Measurements from ENCODE around the gene LTF.
A peak's percentile ranks its signal among the peaks of the same experiment; 100 is the strongest.

Gene LTF

GRCh38 chr3:46477756-46478155, 13.1 kb upstream of the LTF start:
- no peak overlapping the region for H3K9ac ChIP-seq (ENCODE audit: low read depth, low read length)
- no peaks in the 10 kb centered on the region for H3K27me3 ChIP-seq (ENCODE audit: control insufficient read depth, insufficient read depth, low read length)
- no peak overlapping the region for H3K4me3 ChIP-seq (ENCODE audit: low read depth, low read length)
- H3K9me3 ChIP-seq (ENCODE audit: control insufficient read depth, insufficient read depth, low read length), result no peaks in the 10 kb centered on the region
- H3K4me1 ChIP-seq (ENCODE audit: control insufficient read depth, insufficient read depth, low read length), result no peaks in the 10 kb centered on the region
- H3K36me3 ChIP-seq (ENCODE audit: control insufficient read depth, insufficient read depth, low read length), result no peaks in the 10 kb centered on the region

- Histone ChIP-seq H3K4me3 (ENCODE audit: low read depth, low read length) (no peak overlapping the region), H3K9me3 (ENCODE audit: control insufficient read depth, insufficient read depth, low read length) (no peaks in the 10 kb centered on the region), H3K36me3 (ENCODE audit: control insufficient read depth, insufficient read depth, low read length) (no peaks in the 10 kb centered on the region), H3K4me1 (ENCODE audit: control insufficient read depth, insufficient read depth, low read length) (no peaks in the 10 kb centered on the region), H3K27me3 (ENCODE audit: control insufficient read depth, insufficient read depth, low read length) (no peaks in the 10 kb centered on the region), H3K9ac (ENCODE audit: low read depth, low read length) (no peak overlapping the region)
Measured at GRCh38 chr3:46477145-46477544, 12.4 kb upstream of the LTF start.

DNA sequence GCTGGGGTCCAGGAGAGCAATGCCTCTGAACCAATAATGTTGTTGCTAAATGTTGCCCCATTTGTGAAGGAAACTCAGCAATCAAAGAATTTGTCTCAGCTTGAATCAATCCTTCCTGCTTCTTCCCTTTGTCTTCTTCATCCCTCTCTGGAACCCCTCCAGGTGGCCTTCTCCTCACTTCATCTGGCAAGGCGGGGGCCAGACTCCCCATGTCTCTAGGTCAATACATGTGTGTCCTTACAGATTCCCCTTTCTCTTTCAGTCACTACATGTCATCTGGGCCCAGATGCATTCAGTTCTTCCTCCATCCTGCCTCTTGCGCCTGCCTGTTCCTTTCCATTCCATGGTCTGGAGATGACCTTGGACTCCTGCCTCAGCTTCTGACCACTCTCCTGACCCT, 8.0 kb upstream of the LTF start:
- no peaks in the 10 kb centered on the region for H3K27me3 ChIP-seq (ENCODE audit: control insufficient read depth, insufficient read depth, low read length)
- H3K36me3 ChIP-seq (ENCODE audit: control insufficient read depth, insufficient read depth, low read length), result no peaks in the 10 kb centered on the region
- H3K9me3 ChIP-seq (ENCODE audit: control insufficient read depth, insufficient read depth, low read length), result no peaks in the 10 kb centered on the region
- H3K4me3 ChIP-seq (ENCODE audit: low read depth, low read length), result no peak overlapping the region
- no peak overlapping the region for H3K9ac ChIP-seq (ENCODE audit: low read depth, low read length)
- no peaks in the 10 kb centered on the region for H3K4me1 ChIP-seq (ENCODE audit: control insufficient read depth, insufficient read depth, low read length)

GRCh38 chr3:46471371-46471914, 6.7 kb upstream of the LTF start:
- Histone ChIP-seq H3K36me3 (ENCODE audit: control insufficient read depth, insufficient read depth, low read length) (no peaks in the 10 kb centered on the region), H3K4me1 (ENCODE audit: control insufficient read depth, insufficient read depth, low read length) (no peaks in the 10 kb centered on the region), H3K4me3 (ENCODE audit: low read depth, low read length) (no peak overlapping the region), H3K9me3 (ENCODE audit: control insufficient read depth, insufficient read depth, low read length) (no peaks in the 10 kb centered on the region), H3K9ac (ENCODE audit: low read depth, low read length) (no peak overlapping the region), H3K27me3 (ENCODE audit: control insufficient read depth, insufficient read depth, low read length) (no peaks in the 10 kb centered on the region)

DNA sequence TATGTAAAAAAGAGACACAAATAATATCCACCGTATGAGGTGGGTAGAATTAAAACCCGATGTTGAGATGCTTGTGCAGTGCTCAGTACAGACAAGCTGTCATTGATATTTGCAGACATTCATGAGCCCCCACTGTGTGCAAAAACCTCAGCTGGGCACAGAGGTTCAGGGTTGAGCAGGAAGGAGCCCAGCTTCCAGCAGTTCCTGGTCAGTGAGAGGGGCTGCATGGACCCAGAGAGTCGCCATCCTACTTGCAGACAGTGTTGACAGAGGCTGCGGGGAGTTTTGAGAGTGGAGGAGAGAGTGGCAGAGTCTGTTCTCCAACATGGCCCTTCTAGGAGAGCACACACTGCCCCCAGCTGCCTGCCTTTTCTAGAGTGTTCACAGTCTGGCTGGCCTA, 6.1 kb upstream of the LTF start:
- H3K9ac ChIP-seq (ENCODE audit: low read depth, low read length), result no peak overlapping the region
- H3K4me1 ChIP-seq (ENCODE audit: control insufficient read depth, insufficient read depth, low read length), result no peaks in the 10 kb centered on the region
- no peak overlapping the region for H3K4me3 ChIP-seq (ENCODE audit: low read depth, low read length)
- H3K36me3 ChIP-seq (ENCODE audit: control insufficient read depth, insufficient read depth, low read length), result no peaks in the 10 kb centered on the region
- H3K9me3 ChIP-seq (ENCODE audit: control insufficient read depth, insufficient read depth, low read length), result no peaks in the 10 kb centered on the region
- peaks cover 4% of the 10 kb centered on the region for H3K27me3 ChIP-seq (ENCODE audit: control insufficient read depth, insufficient read depth, low read length)

- no peak overlapping the region for H3K9ac ChIP-seq (ENCODE audit: low read depth, low read length)
- no peaks in the 10 kb centered on the region for H3K9me3 ChIP-seq (ENCODE audit: control insufficient read depth, insufficient read depth, low read length)
- no peaks in the 10 kb centered on the region for H3K36me3 ChIP-seq (ENCODE audit: control insufficient read depth, insufficient read depth, low read length)
- peaks cover 11% of the 10 kb centered on the region for H3K27me3 ChIP-seq (ENCODE audit: control insufficient read depth, insufficient read depth, low read length)
- no peak overlapping the region for H3K4me3 ChIP-seq (ENCODE audit: low read depth, low read length)
- H3K4me1 ChIP-seq (ENCODE audit: control insufficient read depth, insufficient read depth, low read length), result peaks cover 3% of the 10 kb centered on the region
Measured at GRCh38 chr3:46469680-46470357, 5.1 kb upstream of the LTF start.

- Histone ChIP-seq H3K4me3 (ENCODE audit: low read depth, low read length) (no peak overlapping the region), H3K36me3 (ENCODE audit: control insufficient read depth, insufficient read depth, low read length) (no peaks in the 10 kb centered on the region), H3K27me3 (ENCODE audit: control insufficient read depth, insufficient read depth, low read length) (peaks cover 19% of the 10 kb centered on the region), H3K9ac (ENCODE audit: low read depth, low read length) (no peak overlapping the region), H3K4me1 (ENCODE audit: control insufficient read depth, insufficient read depth, low read length) (peaks cover 3% of the 10 kb centered on the region), H3K9me3 (ENCODE audit: control insufficient read depth, insufficient read depth, low read length) (no peaks in the 10 kb centered on the region)
Measured at GRCh38 chr3:46468753-46469600, 4.3 kb upstream of the LTF start.

- Histone ChIP-seq H3K9ac (ENCODE audit: low read depth, low read length) (no peak overlapping the region), H3K9me3 (ENCODE audit: control insufficient read depth, insufficient read depth, low read length) (no peaks in the 10 kb centered on the region), H3K27me3 (ENCODE audit: control insufficient read depth, insufficient read depth, low read length) (peaks cover 33% of the 10 kb centered on the region)
Measured at GRCh38 chr3:46467562-46467961, 2.9 kb upstream of the LTF start.

GRCh38 chr3:46466871-46467403, 2.2 kb upstream of the LTF start:
- Histone ChIP-seq H3K36me3 (ENCODE audit: control insufficient read depth, insufficient read depth, low read length) (no peaks in the 10 kb centered on the region), H3K4me3 (ENCODE audit: low read depth, low read length) (no peak overlapping the region), H3K4me1 (ENCODE audit: control insufficient read depth, insufficient read depth, low read length) (peaks cover 3% of the 10 kb centered on the region), H3K9ac (ENCODE audit: low read depth, low read length) (no peak overlapping the region), H3K27me3 (ENCODE audit: control insufficient read depth, insufficient read depth, low read length) (peaks cover 33% of the 10 kb centered on the region), H3K9me3 (ENCODE audit: control insufficient read depth, insufficient read depth, low read length) (no peaks in the 10 kb centered on the region)

More at GRCh38 chr3:46467562-46467961, 2.9 kb upstream of the LTF start:
- Histone ChIP-seq H3K4me1 (ENCODE audit: control insufficient read depth, insufficient read depth, low read length) (peaks cover 3% of the 10 kb centered on the region), H3K36me3 (ENCODE audit: control insufficient read depth, insufficient read depth, low read length) (no peaks in the 10 kb centered on the region), H3K4me3 (ENCODE audit: low read depth, low read length) (no peak overlapping the region)

DNA sequence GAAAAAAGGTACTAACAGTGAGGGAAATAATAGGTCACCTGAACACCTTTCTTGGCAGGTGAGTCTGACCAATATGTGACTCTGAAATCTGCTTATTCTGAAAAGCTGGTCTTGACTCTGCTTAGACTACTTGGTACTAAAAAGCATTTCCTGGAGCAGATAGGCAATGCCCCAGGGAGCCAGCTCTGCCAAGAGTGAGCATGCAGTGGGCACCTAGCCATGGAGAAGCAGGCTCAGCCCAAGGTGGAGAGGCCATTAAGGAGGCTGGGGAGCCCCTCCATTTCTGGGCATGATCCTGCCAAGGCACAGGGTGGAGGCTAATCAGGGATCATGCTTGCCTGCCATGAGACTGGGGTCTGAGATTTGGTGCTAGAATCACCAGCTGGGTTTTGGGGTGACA, 1.6 kb upstream of the LTF start:
- Histone ChIP-seq H3K4me1 (ENCODE audit: control insufficient read depth, insufficient read depth, low read length) (peaks cover 3% of the 10 kb centered on the region), H3K27me3 (ENCODE audit: control insufficient read depth, insufficient read depth, low read length) (peaks cover 33% of the 10 kb centered on the region), H3K9ac (ENCODE audit: low read depth, low read length) (no peak overlapping the region), H3K9me3 (ENCODE audit: control insufficient read depth, insufficient read depth, low read length) (no peaks in the 10 kb centered on the region), H3K36me3 (ENCODE audit: control insufficient read depth, insufficient read depth, low read length) (no peaks in the 10 kb centered on the region), H3K4me3 (ENCODE audit: low read depth, low read length) (no peak overlapping the region)

GRCh38 chr3:46465196-46465520, 453 bp upstream of the LTF start:
- Histone ChIP-seq H3K4me3 (ENCODE audit: low read depth, low read length) (peak overlapping the region; percentile 55), H3K27me3 (ENCODE audit: control insufficient read depth, insufficient read depth, low read length) (peaks cover 33% of the 10 kb centered on the region), H3K36me3 (ENCODE audit: control insufficient read depth, insufficient read depth, low read length) (no peaks in the 10 kb centered on the region), H3K4me1 (ENCODE audit: control insufficient read depth, insufficient read depth, low read length) (peaks cover 3% of the 10 kb centered on the region), H3K9ac (ENCODE audit: low read depth, low read length) (no peak overlapping the region), H3K9me3 (ENCODE audit: control insufficient read depth, insufficient read depth, low read length) (no peaks in the 10 kb centered on the region)

DNA sequence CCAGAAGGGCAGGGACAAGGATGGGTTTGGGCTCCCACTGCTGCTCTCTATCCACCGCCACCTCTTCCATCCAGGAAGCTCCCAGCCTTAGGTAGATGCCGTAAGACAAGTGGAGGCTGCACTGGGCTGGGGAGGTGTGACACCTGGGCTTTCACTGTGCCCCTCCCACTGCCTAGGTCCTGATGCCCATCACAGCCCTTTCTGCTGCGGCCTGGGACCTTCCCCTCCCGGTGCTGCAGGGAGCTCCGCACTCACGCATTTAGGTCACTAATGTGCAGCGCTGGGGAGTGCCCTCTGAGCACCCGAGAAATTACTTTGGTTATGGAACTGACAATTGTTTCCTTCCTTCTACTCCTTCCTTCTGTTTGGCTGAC, 850 bp downstream of the LTF start:
- H3K27me3 ChIP-seq (ENCODE audit: control insufficient read depth, insufficient read depth, low read length), result peaks cover 33% of the 10 kb centered on the region

More for the DNA sequence above, 850 bp downstream of the LTF start:
- H3K36me3 ChIP-seq (ENCODE audit: control insufficient read depth, insufficient read depth, low read length), result no peaks in the 10 kb centered on the region
- H3K9ac ChIP-seq (ENCODE audit: low read depth, low read length), result no peak overlapping the region
- H3K4me1 ChIP-seq (ENCODE audit: control insufficient read depth, insufficient read depth, low read length), result peaks cover 3% of the 10 kb centered on the region
- peak overlapping the region; percentile 55 for H3K4me3 ChIP-seq (ENCODE audit: low read depth, low read length)
- no peaks in the 10 kb centered on the region for H3K9me3 ChIP-seq (ENCODE audit: control insufficient read depth, insufficient read depth, low read length)
